ENCODE data around the gene SHTN1. TPM values are rescaled to one million over a fixed set of nuclear protein-coding genes. Genes with fewer than 3 reads are reported as not detected.
A peak's percentile ranks its signal among the peaks of the same experiment; 100 is the strongest.

SHTN1 gene
- total RNA-seq, 6 experiments from 2014 or later, result 28.5 to 42.9 (median 31.7) TPM

DNA sequence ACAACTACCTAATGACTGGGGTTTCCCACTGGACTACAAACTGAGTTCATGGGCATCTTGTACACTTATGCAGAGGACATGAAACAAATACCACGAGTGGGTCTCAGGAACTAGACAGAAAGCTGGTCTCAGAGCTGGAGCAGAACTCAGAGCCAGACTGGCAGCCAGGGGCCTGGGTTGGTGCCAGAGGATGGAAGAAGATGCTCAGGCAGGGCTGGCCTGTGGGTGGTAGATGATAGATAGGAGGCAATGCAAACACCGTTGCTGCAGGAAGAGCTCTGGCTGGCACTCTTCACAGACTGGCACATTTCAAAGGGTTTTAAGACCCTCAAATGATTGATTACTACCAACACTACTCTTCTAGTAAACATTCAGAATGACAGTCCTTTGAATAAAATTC is 126.9 kb downstream of the SHTN1 start:
- no peak overlapping the region for H3K27ac ChIP-seq
- H3K4me3 ChIP-seq, result no peak overlapping the region
- intact Hi-C loops (cut with DNase I), result no loop called here
- TF ChIP-seq POLR2A (IDR thresholded peaks at IDR 0.05), result no peak
- TF ChIP-seq, protein P1, sequence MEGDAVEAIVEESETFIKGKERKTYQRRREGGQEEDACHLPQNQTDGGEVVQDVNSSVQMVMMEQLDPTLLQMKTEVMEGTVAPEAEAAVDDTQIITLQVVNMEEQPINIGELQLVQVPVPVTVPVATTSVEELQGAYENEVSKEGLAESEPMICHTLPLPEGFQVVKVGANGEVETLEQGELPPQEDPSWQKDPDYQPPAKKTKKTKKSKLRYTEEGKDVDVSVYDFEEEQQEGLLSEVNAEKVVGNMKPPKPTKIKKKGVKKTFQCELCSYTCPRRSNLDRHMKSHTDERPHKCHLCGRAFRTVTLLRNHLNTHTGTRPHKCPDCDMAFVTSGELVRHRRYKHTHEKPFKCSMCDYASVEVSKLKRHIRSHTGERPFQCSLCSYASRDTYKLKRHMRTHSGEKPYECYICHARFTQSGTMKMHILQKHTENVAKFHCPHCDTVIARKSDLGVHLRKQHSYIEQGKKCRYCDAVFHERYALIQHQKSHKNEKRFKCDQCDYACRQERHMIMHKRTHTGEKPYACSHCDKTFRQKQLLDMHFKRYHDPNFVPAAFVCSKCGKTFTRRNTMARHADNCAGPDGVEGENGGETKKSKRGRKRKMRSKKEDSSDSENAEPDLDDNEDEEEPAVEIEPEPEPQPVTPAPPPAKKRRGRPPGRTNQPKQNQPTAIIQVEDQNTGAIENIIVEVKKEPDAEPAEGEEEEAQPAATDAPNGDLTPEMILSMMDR (IDR thresholded peaks at IDR 0.05), result no peak
- no peaks in the 10 kb centered on the region for H3K9me3 ChIP-seq
- 56% methylated on average over 2 of the region's 2 CpGs for WGBS (ENCODE audit: insufficient coverage, low coverage, low lambda C conversion rate, missing lambda C conversion rate)
- DNase-seq (no peak), ATAC-seq (peak in 1 of 4 donors; percentile 13)
- H3K36me3 ChIP-seq, result peaks cover 0 to under 1% (median 0%) of the 10 kb centered on the region in 4 donors
- H3K4me1 ChIP-seq, result peaks cover 0 to 3% (median 0%) of the 10 kb centered on the region in 4 donors
- no peaks in the 10 kb centered on the region for H3K27me3 ChIP-seq

DNA sequence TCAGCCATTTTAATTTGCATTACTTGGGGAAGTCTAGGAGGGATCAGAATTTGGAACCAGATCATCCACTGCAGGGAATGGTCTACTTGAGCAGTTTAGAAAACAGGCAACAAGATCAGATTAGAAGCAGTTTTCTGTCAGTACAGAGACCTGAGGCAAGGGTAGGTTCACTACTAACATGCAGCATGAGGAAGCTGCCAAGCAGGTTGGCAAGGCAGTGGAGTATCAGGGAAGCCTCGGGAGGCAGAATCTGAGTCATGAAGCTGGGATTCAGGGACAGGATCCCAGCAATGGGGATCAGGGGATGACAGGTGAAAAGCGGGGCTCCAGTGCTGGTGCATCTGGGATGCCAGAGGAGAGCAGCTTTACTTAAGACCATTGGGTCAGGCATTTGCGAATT is 127.6 kb downstream of the SHTN1 start:
- no peaks in the 10 kb centered on the region for H3K36me3 ChIP-seq
- peaks cover 0 to 3% (median 0%) of the 10 kb centered on the region in 4 donors for H3K4me1 ChIP-seq
- 74% methylated on average over 3 of the region's 3 CpGs for WGBS (ENCODE audit: insufficient coverage, low coverage, low lambda C conversion rate, missing lambda C conversion rate)
- intact Hi-C loops (cut with DNase I), result no loop called here
- ATAC-seq (no peak), DNase-seq (no peak)
- no peak overlapping the region for H3K4me3 ChIP-seq
- TF ChIP-seq POLR2A (IDR thresholded peaks at IDR 0.05), result no peak
- TF ChIP-seq, protein P1 (IDR thresholded peaks at IDR 0.05), result no peak
- H3K27ac ChIP-seq, result no peak overlapping the region
- H3K9me3 ChIP-seq, result no peaks in the 10 kb centered on the region
- no peaks in the 10 kb centered on the region for H3K27me3 ChIP-seq

DNA sequence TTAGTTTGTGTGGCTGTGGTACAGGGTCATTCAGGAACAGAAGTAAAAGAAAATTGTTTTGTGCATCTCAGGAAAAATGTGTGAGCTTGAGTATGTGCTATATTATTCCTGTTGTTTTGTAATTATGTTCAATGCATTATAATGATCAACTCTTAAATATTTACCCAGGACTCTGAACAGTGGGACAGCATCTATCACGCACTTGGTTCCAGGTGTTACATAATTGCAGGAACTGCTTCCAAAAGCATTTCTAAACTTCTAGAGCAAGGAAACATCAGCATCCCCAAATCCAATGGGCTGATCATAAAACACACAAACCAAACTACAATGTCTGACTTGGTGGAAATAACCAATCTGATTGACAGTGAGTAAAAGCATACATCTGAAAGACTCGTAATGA is 129.1 kb downstream of the SHTN1 start:
- intact Hi-C loops (cut with DNase I), result no loop called here
- H3K27me3 ChIP-seq, result no peaks in the 10 kb centered on the region
- TF ChIP-seq, protein P1 (IDR thresholded peaks at IDR 0.05), result no peak
- TF ChIP-seq POLR2A (IDR thresholded peaks at IDR 0.05), result no peak
- no peaks in the 10 kb centered on the region for H3K36me3 ChIP-seq
- no peaks in the 10 kb centered on the region for H3K9me3 ChIP-seq
- ATAC-seq (peak in 2 of 4 donors; percentile 14 to 57), DNase-seq (no peak)
- peaks cover 0 to 9% (median 0%) of the 10 kb centered on the region in 4 donors for H3K4me1 ChIP-seq
- H3K4me3 ChIP-seq, result no peak overlapping the region
- H3K27ac ChIP-seq, result no peak overlapping the region
- WGBS (ENCODE audit: insufficient coverage, low coverage, low lambda C conversion rate, missing lambda C conversion rate), result 60% methylated on average over 2 of the region's 2 CpGs

DNA sequence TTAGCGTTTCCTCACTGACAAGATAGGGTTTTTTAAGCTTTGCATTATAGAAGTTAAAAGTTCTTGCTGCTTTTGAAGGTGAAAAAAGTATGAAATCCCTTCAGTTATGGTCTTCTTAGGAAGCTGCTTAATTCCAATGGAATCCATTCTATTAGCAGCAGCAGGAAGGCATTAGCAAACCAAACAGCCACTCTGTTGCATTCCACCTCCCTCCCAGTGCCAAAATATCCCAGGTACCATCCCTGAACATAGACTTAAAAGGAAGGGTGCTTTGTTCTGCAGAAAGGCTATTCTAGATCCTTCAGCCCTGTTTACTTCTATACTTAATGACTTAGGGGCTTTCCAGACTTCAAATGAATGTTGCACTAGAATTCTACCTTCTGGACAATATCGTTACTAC is 131.9 kb downstream of the SHTN1 start:
- intact Hi-C loops (cut with DNase I), result no loop called here
- peaks cover 0 to 12% (median 0%) of the 10 kb centered on the region in 4 donors for H3K4me1 ChIP-seq
- TF ChIP-seq, protein P1 (IDR thresholded peaks at IDR 0.05), result no peak
- TF ChIP-seq POLR2A (IDR thresholded peaks at IDR 0.05), result no peak
- H3K4me3 ChIP-seq, result no peak overlapping the region
- no peaks in the 10 kb centered on the region for H3K27me3 ChIP-seq
- H3K9me3 ChIP-seq, result no peaks in the 10 kb centered on the region
- H3K36me3 ChIP-seq, result no peaks in the 10 kb centered on the region
- no peak for ATAC-seq
- DNase-seq, result no peak
- H3K27ac ChIP-seq, result no peak overlapping the region
- 64% methylated on average over 2 of the region's 2 CpGs for WGBS (ENCODE audit: insufficient coverage, low coverage, low lambda C conversion rate, missing lambda C conversion rate)

DNA sequence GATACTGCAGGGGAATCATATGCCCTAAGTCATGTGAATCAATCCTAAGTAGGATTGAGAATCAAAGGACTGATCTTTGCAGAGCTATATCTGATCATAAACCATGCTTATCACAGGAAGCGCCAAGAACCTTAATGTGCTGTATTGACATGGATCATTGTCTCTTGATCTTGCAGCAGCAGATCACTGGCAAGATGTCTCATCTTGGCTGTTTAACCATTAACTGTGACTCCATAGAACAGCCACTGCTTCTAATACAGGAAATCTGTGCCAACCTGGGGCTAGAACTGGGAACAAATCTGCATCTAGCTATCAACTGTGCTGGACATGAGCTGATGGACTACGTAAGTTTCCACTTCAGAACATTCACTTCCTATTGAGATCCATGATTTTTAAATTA is 134.0 kb downstream of the SHTN1 start:
- Histone ChIP-seq H3K27me3 (no peaks in the 10 kb centered on the region), H3K36me3 (no peaks in the 10 kb centered on the region), H3K9me3 (no peaks in the 10 kb centered on the region), H3K27ac (no peak overlapping the region), H3K4me1 (peaks cover 0 to 20% (median 0%) of the 10 kb centered on the region in 4 donors), H3K4me3 (no peak overlapping the region)
- DNase-seq, result no peak
- WGBS (ENCODE audit: insufficient coverage, low coverage, low lambda C conversion rate, missing lambda C conversion rate), result 34% methylated on average over 2 of the region's 2 CpGs
- peak; percentile 48 to 72 (median 70) for ATAC-seq
- TF ChIP-seq POLR2A (IDR thresholded peaks at IDR 0.05), result no peak
- TF ChIP-seq, protein P1 (IDR thresholded peaks at IDR 0.05), result no peak
- intact Hi-C loops (cut with DNase I), result no loop called here

Data from right lobe of liver (tissue), 6 donors.